Ramos (cell line): ENCODE measurements around the gene NDE1.

Source experiments
- in situ Hi-C: fragments of 300-500 bp; cut with MboI; formaldehyde crosslinking; loops from one replicate; pipeline ENCODE4 v1.14.3; 2022; ENCODE audit warnings: low sequenced_read_pairs; ENCODE audit not compliant: unreplicated experiment

Gene NDE1

DNA sequence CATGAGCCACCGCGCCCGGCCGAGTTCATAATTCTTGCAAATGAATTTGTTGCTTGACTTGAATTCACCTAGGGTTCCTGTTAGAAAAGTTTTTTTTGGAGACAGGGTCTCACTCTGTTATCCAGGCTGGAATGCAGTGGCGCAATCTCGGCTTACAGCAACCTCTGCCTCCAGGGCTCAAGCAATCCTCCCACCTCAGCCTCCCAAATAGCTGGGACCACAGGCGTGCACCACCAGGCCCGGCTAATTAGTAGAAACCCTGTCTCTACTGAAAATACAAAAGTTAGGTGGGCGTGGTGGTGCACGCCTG lies 107.0 kb downstream of the NDE1 start:
- in situ Hi-C loops: loop anchor here (10.0 kb wide), 1 partner anchor 438 kb away; no protein-coding TSS in a partner anchor

DNA sequence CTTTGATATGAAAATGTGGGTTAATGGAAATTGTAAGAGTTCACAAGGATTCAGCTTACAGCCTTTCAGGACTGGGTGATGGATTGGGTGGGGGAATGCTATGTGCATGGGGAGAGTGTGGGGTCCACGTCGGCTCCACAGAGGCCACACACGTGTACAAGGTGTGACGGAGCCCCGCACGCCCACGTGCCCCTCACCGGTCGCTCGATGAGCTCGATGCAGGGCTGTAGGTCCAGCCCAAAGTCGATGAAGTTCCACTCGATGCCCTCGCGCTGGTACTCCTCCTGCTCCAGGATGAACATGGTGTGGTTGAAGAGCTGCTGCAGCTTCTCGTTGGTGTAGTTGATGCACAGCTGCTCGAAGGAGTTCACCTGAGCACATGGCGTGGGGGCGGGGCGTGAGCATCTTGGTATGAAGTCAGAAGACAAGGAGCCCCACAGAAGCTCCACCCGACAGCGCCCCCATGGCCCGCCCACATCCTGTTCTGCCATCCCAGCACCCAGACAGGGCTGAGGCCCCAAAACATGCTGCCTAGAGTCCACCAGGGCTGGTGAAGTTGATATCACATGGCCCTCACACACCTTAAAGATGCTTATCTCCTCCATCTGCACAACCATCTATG lies 107.7 kb downstream of the NDE1 start:
- in situ Hi-C loops: loop anchor here (10.0 kb wide), 1 partner anchor 437 kb away; no protein-coding TSS in a partner anchor

DNA sequence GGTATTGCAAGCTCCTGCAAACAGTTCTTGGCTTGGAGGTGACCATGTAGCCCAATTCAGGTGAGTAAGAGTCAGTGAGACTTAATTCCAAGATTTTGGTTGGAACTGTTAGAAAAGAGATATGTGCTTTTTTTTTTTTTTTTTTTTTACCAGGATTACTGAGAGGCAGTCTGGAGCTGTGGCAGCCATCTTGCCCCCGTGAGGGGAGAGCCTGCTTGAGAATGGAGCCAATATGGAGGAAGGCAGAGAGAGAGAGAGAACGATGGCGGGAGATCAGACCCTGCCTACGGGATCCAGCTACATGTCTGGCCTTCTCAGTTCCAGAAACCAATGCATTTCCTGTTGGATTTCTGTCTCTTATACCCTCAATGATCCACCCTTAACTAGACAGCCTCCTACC lies 109.0 kb downstream of the NDE1 start:
- in situ Hi-C loops: loop anchor here (10.0 kb wide), 1 partner anchor 436 kb away; no protein-coding TSS in a partner anchor

DNA sequence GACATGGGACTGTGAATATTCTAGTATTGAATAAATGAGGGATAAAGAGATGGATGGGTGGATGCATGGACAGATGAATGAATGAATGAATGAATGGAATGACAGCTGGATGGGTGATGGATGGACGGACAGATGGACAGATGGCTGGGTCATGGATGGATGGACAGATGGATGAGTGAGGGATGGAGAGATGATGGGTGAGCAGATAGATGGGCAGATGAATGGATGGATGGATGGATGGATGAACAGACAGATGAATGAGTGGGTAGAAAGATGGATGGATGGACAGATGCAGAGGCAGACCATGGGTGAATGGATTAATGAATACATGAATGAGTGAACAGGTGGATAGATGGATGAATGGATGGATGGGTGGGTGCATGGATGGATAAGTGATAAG lies 110.1 kb downstream of the NDE1 start:
- in situ Hi-C loops: no loop called here

DNA sequence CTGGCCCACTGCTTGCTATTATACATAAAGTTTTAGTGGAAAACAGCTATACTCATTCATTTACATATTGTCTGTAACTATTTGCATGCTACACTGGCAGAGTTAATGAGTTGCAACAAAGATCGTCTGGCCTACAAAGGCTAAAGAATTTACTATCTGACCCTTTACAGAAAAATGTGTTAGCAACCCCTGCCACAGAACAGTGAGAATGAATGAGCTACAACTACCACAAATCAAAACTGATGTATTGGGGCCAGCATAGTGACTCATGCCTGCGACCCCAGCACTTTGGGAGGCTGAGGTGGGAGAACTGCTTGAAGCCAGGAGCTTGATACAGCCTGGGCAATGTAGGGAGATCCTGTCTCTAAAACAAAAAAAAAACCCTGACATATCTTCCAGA lies 114.1 kb downstream of the NDE1 start:
- in situ Hi-C loops: no loop called here

DNA sequence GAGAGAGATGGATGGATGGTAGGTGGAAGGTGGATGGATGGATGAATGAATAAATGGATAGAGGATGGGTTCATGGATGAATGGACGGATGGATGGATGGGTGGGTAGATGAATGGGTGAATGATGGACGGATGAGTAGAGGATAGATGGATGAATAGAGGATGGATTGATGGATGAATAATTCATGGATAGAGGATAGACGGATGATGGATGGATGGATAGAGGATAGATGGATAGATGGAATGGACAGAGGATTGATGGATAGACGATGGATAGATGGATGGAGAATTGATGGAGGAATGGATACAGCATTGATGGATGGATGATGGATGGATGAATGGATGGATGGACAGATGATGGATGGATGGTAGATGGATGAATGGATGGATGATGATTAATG lies 115.1 kb downstream of the NDE1 start:
- in situ Hi-C loops: no loop called here

DNA sequence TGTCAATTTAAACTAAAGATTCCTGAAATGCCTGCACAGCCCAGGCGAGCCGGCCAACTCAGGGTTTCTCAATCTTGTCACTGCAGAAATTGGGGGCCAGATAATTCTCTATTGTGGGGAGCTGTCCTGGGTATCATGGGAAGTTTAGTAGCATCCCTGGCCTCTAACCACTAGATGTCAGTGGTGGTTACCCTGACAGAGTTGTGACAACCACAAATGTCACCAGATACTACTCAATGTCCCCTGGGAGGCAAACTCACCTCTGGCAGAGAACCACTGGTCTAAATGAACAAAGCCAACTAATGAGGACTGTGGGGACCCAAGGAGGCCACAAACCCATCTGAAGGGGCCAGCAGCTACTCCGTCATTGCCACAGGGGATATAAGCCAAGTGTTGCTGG lies 115.8 kb downstream of the NDE1 start:
- in situ Hi-C loops: no loop called here

DNA sequence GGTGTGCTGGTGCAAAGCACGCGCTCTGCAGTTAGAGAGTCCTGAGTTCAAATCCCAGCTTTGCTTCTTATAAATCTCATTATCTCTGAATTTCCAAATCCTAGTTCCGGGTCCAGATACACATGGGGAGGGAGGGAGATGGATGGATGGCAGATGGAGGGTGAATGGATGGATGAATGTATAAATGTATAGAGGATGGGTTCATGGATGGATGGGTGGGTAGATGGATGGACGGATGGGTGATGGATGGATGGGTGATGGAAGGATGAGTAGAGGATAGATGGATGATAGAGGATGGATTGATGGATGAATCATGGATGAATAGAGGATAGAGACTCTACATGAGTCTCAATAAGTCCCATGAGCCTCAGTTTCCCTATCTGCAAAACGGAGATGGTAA lies 116.9 kb downstream of the NDE1 start:
- in situ Hi-C loops: no loop called here

DNA sequence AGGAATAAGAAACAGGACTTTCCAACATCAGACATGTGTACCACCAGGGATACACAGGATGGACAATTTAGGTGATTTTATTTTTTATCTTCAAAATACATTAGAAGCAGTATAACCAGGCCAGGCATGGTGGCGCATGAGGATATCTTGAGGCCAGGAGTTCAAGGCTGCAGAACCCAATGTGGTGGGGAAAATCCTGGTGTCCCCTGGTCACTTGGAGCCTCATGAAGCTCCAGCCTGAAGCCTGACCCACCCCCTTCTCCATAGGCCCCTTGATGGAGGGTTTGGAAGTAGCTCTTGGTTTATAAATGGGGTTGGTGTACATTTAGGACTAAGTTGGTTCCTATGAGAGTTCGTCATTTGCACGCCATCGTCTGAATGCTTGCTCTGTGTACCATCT lies 118.2 kb downstream of the NDE1 start:
- in situ Hi-C loops: no loop called here

DNA sequence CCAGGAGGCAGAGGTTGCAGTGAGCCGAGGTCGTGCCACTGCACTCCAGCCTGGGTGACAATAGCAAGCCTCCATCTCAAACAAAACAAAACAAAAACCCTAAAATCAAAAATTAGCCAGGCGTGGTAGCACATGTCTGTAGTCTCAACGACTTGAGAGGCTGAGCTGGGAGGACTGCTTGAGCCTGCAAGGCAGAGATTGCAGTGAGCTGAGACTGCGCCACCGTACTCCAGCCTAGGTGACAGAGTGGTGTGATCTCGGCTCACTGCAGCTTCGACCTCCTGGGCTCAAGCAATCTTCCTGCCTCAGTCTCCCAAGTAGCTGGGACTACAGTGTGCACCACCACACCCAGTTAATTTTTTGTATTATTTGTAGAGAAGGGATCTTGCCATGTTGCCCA lies 119.2 kb downstream of the NDE1 start:
- in situ Hi-C loops: no loop called here

DNA sequence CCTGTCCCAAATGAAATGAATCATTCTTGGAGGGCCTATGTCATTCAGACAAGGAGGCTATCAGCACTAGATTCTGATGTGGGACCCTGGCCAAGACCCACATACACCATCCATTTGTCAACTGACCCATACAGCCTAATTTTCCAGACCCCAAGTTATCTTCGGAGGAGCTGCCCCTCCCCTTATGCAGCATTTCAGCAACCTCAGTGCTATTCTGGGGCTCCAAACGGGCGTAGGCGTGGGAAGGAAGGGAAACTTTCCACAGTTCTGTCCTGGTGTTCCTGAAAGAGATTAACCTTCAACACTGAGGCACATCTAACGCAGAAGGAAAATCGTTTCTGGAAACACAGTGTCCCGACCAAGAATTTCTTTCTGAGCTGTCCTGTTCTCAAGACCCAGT lies 120.1 kb downstream of the NDE1 start:
- in situ Hi-C loops: loop anchor here (10.0 kb wide), 1 partner anchor 355 kb away; no protein-coding TSS in a partner anchor

DNA sequence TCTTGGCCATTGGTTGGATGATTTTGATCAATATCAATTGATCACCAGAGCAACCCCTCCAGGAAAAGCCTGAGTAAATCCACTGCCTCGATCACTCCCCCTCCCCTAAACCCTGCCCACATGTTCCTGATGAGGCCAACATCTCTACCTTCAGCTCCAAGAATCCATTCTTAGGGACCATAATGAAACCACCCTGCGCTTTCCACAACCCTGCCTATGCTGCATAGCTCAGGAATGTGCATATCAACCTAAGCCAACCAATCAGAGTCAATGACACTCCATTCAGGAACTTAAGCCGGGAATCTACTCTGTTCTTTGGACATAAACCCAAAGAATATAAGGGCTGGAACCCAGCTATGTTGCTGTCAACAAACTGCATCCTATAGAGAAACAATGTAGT lies 120.5 kb downstream of the NDE1 start:
- in situ Hi-C loops: loop anchor here (10.0 kb wide), 1 partner anchor 354 kb away; no protein-coding TSS in a partner anchor

DNA sequence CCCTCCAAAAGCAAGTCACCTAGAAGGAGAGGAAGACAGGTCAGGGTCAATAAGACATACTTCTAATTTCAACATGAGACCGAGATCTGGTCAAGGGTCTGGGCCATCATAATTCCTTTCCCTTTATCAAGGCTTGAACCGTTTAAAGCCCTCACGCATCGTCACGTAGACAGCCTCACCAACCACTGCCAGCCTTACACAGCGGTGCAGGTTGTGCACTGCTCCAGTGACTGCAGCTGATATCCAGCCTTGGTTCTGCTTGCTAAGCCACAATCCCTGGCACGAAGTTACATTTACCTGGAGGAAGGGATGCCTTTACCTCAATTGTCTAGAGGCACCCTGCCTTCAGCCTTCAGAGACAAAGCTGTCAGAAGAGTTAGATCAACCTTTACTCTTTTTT lies 121.6 kb downstream of the NDE1 start:
- in situ Hi-C loops: loop anchor here (10.0 kb wide), 1 partner anchor 353 kb away; no protein-coding TSS in a partner anchor

DNA sequence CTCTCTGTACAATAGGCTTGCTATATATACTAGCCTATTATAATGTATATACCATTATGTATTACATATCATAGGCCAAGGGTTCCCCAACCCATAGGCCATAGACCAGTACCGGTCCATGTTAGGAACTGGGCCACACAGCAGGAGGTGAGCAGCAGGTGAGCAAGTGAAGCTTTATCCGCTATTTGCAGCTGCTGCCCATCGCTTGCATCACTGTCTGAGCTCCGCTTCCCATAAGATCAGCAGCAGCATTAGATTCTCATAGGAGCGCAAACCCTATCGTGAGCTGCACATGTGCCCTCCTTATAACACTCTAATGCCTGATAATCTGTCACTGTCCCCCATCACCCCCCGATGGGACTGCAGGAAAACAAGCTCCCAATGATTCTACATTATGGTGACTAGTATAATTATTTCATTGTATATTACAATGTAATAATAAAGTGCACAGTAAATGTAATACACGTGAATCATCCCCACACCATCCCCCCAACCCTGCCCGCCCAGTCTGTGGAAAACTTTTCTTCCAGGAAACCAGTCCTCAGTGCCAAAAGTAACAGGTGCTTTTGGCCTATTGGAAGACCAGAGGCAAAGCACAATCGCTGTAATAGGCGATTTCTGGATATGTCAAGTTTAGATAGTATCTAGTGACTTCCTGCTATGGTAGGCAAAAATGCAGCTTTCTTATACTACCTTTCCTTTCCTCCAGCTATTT lies 122.7 kb downstream of the NDE1 start:
- in situ Hi-C loops: loop anchor here (10.0 kb wide), 1 partner anchor 352 kb away; no protein-coding TSS in a partner anchor

DNA sequence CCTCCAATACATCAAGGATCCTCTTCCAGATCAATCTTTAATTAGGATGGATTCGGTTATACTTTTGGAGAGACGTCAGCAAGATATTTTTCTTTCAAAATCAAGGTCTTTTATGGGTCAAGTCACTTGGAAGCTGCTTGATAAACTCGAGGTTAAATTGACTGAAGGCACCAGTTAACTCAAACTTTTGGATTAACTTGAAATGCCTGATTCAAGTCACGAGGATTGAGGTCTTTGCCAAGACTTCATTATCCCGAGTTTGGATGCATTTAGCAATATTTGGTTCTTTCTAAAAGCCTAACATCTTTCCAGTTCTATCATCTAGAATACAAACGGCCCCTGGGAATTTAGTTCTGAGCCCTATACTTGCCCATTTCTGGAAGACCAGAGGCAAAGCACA lies 123.9 kb downstream of the NDE1 start:
- in situ Hi-C loops: loop anchor here (10.0 kb wide), 1 partner anchor 351 kb away; no protein-coding TSS in a partner anchor

DNA sequence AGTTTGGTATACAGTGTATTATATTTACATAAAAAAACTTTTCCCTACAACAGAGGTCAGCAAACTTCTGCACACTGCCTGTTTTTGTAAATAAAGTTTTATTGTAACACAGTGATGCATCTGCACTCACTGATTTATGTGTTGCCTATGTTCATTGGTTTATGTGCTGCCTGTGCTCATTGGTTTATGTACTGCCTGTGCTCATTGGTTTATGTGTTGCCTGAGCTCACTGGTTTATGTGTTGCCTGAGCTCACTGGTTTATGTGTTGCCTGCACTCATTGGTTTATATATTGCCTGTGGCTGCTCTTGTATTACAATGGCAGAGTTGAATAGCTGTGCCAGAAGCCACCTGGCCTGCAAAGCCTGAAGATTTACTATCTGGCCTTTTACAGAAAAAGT lies 125.2 kb downstream of the NDE1 start:
- in situ Hi-C loops: loop anchor here (10.0 kb wide), 1 partner anchor 350 kb away; no protein-coding TSS in a partner anchor

DNA sequence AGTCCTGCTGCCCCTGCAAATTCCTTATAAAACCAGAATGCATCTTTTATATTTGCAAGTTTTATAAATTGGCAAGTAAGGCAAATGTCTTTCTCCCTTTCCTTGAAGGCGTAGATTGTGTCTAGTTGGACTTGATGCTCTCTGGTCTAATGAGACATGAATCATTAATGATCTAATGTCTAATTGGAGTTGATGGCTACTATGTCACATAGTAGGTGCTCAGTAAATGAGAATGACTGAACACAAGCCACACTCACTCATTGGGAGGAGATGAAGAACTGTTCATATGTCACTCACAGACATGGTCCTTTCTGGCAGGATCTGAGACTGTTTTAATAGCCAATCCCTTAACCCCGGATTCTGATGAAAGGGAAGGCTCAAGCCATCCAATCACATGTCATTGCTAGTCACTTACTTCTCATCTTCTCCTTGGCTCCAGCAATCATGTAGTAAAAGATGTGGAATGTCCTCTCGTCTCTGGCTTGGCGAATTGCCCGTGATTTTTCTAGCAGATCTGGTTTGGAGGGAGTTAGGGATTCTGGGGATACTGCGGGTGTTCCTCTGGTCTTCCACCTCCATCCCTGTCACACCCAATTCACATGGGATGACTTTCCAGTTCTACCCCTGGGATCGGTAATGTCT lies 125.7 kb downstream of the NDE1 start:
- in situ Hi-C loops: loop anchor here (10.0 kb wide), 1 partner anchor 349 kb away; no protein-coding TSS in a partner anchor
